ENCODE data around the gene HEXD. TPM values are rescaled to one million over a fixed set of nuclear protein-coding genes. Genes with fewer than 3 reads are reported as not detected.

Gene HEXD
- polyA plus RNA-seq (2013, experiment 1 of 2) = 6.2 TPM
- 5.8 TPM for polyA plus RNA-seq (2013, experiment 2 of 2)

DNA sequence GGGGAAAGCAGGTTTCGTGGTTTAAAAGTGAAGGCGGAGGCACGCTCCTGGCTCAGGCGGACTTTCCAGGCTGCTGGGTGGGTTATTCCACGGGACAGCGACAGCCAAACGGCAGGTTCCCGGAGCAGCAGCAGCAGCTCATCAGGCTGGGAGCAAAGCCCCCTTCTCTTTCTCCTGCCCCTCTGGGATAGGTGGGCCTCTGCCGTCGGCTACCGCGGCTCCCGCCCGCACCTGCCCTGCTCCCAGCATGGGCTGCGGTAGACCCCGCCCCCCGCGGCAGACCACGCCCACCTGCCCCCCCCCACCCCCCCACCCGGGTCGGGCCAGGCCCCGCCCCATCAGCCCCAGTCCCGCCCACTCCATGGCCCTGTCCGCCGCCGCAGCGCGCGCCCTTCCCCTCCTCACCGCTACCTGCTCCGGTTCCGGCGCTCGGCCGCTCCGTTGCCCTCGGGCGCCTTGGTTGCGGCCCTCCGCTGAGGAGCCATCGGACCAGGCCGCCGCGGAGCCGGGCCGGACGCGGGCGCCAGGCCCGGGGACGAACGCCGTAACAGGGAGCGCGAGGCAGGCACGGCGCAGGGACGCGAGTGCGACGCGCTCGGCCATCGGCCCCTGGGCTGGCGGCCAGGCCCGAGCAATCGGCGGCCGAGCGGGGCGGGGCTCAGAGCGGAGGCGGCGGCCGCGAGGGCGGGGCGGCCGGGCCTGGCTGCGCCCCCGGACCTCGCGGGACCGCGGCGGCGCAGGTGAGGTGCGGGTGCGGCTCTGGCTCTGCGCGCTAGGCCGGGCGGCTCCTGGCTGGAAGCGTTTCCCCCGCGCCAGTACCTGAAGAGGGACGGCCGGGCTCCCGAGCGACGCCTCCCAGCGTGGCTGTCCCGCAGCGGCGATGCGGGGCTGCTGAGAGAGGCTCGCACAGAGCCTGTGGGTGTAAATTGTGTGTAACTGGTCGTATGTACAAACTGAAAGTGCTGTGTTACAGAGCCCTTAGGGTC lies at the start of gene HEXD, which contains the start of gene OGFOD3:
Gene HEXD (plus strand): TSS at position 347 of the 986 bp plus-strand sequence. CDS start 1,453 bp downstream, outside the sequence.
Gene OGFOD3 (minus strand): TSS at position 586 of the 986 bp plus-strand sequence. CDS start 101 bp downstream, at position 485.
- peak within 1 kb of the TSS in 1 of 2 experiments; percentile 29 for H3K23ac ChIP-seq (ENCODE audit: low read length in 2 of 2)
- WGBS = 4% methylated on average over 76 of the region's 108 CpGs
- H3K4me3 ChIP-seq (ENCODE audit: insufficient read depth in 1 of 2, low read depth in 1 of 2, low read length in 2 of 2) = peak within 1 kb of the TSS; percentile 92 to 97

GRCh38 chr17:82369211-82369610 lies 48.9 kb upstream of the HEXD start:
- Histone ChIP-seq H3K18ac (ENCODE audit: low read depth in 1 of 2, low read length in 2 of 2) (no peak overlapping the region), H3K4ac (ENCODE audit: low read depth in 1 of 2, low read length in 2 of 2) (no peak overlapping the region), H3K27me3 (ENCODE audit: control insufficient read depth in 1 of 2, insufficient read depth in 1 of 2, low read length in 2 of 2) (peaks cover 53 to 56% of the 10 kb centered on the region in 2 experiments), H3K4me2 (ENCODE audit: low read length, poor library complexity, severe bottlenecking) (no peak overlapping the region), H2AFZ (ENCODE audit: low read depth, low read length) (no peak overlapping the region), H3K4me3 (ENCODE audit: insufficient read depth in 1 of 2, low read depth in 1 of 2, low read length in 2 of 2) (no peak overlapping the region), H2BK12ac (ENCODE audit: low read length in 2 of 2) (no peak overlapping the region), H2BK120ac (ENCODE audit: low read depth, low read length) (no peak overlapping the region), H3K79me1 (replicated peaks; ENCODE audit: low read length, poor library complexity, severe bottlenecking) (no peaks in the 10 kb centered on the region), H3K9ac (ENCODE audit: low read length) (no peak overlapping the region), H3K9me3 (ENCODE audit: control insufficient read depth, low read length) (no peaks in the 10 kb centered on the region), H3K4me1 (ENCODE audit: control insufficient read depth, insufficient read depth, low read depth, low read length) (peaks cover 13% of the 10 kb centered on the region), H3K27ac (ENCODE audit: low read length, poor library complexity, severe bottlenecking) (no peak overlapping the region), H3K14ac (ENCODE audit: low read length in 2 of 2) (no peak overlapping the region), H3K23ac (ENCODE audit: low read length in 2 of 2) (no peak overlapping the region), H4K91ac (ENCODE audit: low read length) (no peak overlapping the region), H2BK5ac (ENCODE audit: low read depth, low read length, poor library complexity, severe bottlenecking) (no peak overlapping the region), H4K8ac (ENCODE audit: low read length) (no peak overlapping the region), H2AK5ac (ENCODE audit: low read length, severe bottlenecking) (no peak overlapping the region), H3K36me3 (ENCODE audit: control insufficient read depth in 1 of 2, insufficient read depth in 2 of 2, low read depth in 1 of 2, low read length in 2 of 2) (no peaks in the 10 kb centered on the region), H2BK15ac (ENCODE audit: low read depth, poor library complexity, severe bottlenecking) (no peak overlapping the region)
- DNase-seq = no peak
- WGBS = 96% methylated on average over 6 of the region's 7 CpGs

More for the DNA sequence above, at the start of gene HEXD, which contains the start of gene OGFOD3:
- peak within 1 kb of the TSS; percentile 95 for H2BK15ac ChIP-seq (ENCODE audit: low read depth, poor library complexity, severe bottlenecking)
- H2BK12ac ChIP-seq (ENCODE audit: low read length in 2 of 2) = peak within 1 kb of the TSS in 1 of 2 experiments; percentile 80
- peak within 1 kb of the TSS; percentile 54 for H2BK120ac ChIP-seq (ENCODE audit: low read depth, low read length)
- peak within 1 kb of the TSS; percentile 87 for H2BK5ac ChIP-seq (ENCODE audit: low read depth, low read length, poor library complexity, severe bottlenecking)
- H2AK5ac ChIP-seq (ENCODE audit: low read length, severe bottlenecking) = no peak within 1 kb of the TSS
- H3K79me1 ChIP-seq (replicated peaks; ENCODE audit: low read length, poor library complexity, severe bottlenecking) = peaks cover 20% of the 10 kb centered on the region
- H3K9ac ChIP-seq (ENCODE audit: low read length) = peak within 1 kb of the TSS; percentile 83
- H2AFZ ChIP-seq (ENCODE audit: low read depth, low read length) = peak within 1 kb of the TSS; percentile 97
- peaks cover 10% of the 10 kb centered on the region for H3K4me1 ChIP-seq (ENCODE audit: control insufficient read depth, insufficient read depth, low read depth, low read length)
- H4K8ac ChIP-seq (ENCODE audit: low read length) = peak within 1 kb of the TSS; percentile 90
- H3K27me3 ChIP-seq (ENCODE audit: control insufficient read depth in 1 of 2, insufficient read depth in 1 of 2, low read length in 2 of 2) = no peaks in the 10 kb centered on the region
- peak within 1 kb of the TSS in 1 of 2 experiments; percentile 87 for H3K14ac ChIP-seq (ENCODE audit: low read length in 2 of 2)
- H4K91ac ChIP-seq (ENCODE audit: low read length) = peak within 1 kb of the TSS; percentile 92
- peak within 1 kb of the TSS; percentile 88 for H3K4me2 ChIP-seq (ENCODE audit: low read length, poor library complexity, severe bottlenecking)
- peak; percentile 81 for DNase-seq
- H3K9me3 ChIP-seq (ENCODE audit: control insufficient read depth, low read length) = peaks cover 4% of the 10 kb centered on the region
- peaks cover 17 to 20% of the 10 kb centered on the region in 2 experiments for H3K36me3 ChIP-seq (ENCODE audit: control insufficient read depth in 1 of 2, insufficient read depth in 2 of 2, low read depth in 1 of 2, low read length in 2 of 2)
- peak within 1 kb of the TSS; percentile 41 for H3K27ac ChIP-seq (ENCODE audit: low read length, poor library complexity, severe bottlenecking)
- peak within 1 kb of the TSS in 1 of 2 experiments; percentile 92 for H3K4ac ChIP-seq (ENCODE audit: low read depth in 1 of 2, low read length in 2 of 2)
- H3K18ac ChIP-seq (ENCODE audit: low read depth in 1 of 2, low read length in 2 of 2) = peak within 1 kb of the TSS; percentile 87 to 100

DNA sequence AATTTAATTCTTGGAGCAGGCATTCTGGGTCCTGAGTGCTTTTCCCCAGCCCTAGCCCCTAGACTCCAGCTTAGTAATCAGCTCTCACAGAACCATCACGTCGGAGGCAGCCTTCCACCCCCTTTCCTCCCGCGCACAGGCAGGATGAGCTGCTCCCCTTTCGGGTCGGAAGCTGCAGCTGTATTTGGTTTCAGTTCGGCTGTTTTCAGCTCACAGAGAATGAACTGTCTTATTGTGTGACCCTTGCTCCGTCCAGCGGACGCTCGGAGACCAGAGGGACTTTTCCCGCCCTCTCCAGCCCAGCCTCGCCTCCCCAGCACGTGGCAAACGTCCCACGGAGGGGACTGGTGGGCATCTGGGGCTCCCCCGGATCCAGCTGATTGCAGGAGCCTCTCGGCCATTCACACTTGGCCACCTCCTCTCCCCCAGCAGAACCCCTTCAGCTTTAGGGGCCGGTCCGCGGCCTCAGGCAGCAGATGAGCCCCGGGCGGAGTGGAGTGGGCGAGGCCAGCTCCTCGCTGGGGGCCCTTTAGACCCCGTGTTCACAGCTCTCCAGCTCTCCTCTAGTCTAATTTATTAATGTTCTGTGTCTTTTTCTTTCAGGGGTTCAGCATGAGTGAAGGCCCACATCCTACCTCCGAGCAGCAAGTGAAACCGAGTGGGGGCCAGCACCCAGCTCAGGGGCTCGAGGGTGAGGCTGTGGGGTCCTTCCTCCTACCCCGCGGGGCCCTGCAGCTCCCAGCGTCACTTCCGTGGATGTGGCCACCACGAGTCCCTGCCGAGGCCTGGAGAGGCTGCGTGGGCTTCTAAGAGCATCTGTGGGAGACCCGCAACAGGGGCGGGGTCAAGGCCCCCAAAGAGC lies 47.4 kb upstream of the HEXD start:
- H3K4me1 ChIP-seq (ENCODE audit: control insufficient read depth, insufficient read depth, low read depth, low read length) = peaks cover 16% of the 10 kb centered on the region
- H2BK5ac ChIP-seq (ENCODE audit: low read depth, low read length, poor library complexity, severe bottlenecking) = no peak overlapping the region
- no peak overlapping the region for H3K23ac ChIP-seq (ENCODE audit: low read length in 2 of 2)
- no peak overlapping the region for H3K14ac ChIP-seq (ENCODE audit: low read length in 2 of 2)
- H3K36me3 ChIP-seq (ENCODE audit: control insufficient read depth in 1 of 2, insufficient read depth in 2 of 2, low read depth in 1 of 2, low read length in 2 of 2) = no peaks in the 10 kb centered on the region
- no peak overlapping the region for H3K4me2 ChIP-seq (ENCODE audit: low read length, poor library complexity, severe bottlenecking)
- H3K18ac ChIP-seq (ENCODE audit: low read depth in 1 of 2, low read length in 2 of 2) = peak overlapping the region in 1 of 2 experiments; percentile 2
- no peaks in the 10 kb centered on the region for H3K79me1 ChIP-seq (replicated peaks; ENCODE audit: low read length, poor library complexity, severe bottlenecking)
- H3K9me3 ChIP-seq (ENCODE audit: control insufficient read depth, low read length) = no peaks in the 10 kb centered on the region
- H2BK12ac ChIP-seq (ENCODE audit: low read length in 2 of 2) = no peak overlapping the region
- H2BK120ac ChIP-seq (ENCODE audit: low read depth, low read length) = no peak overlapping the region
- peak overlapping the region; percentile 60 for H3K9ac ChIP-seq (ENCODE audit: low read length)
- no peak overlapping the region for H2AK5ac ChIP-seq (ENCODE audit: low read length, severe bottlenecking)
- no peak overlapping the region for H4K91ac ChIP-seq (ENCODE audit: low read length)
- H2AFZ ChIP-seq (ENCODE audit: low read depth, low read length) = no peak overlapping the region
- no peak overlapping the region for H2BK15ac ChIP-seq (ENCODE audit: low read depth, poor library complexity, severe bottlenecking)
- H3K4me3 ChIP-seq (ENCODE audit: insufficient read depth in 1 of 2, low read depth in 1 of 2, low read length in 2 of 2) = peak overlapping the region in 1 of 2 experiments; percentile 79
- H3K27me3 ChIP-seq (ENCODE audit: control insufficient read depth in 1 of 2, insufficient read depth in 1 of 2, low read length in 2 of 2) = peaks cover 47 to 64% of the 10 kb centered on the region in 2 experiments
- 71% methylated on average over 32 of the region's 38 CpGs for WGBS
- DNase-seq = no peak
- no peak overlapping the region for H3K27ac ChIP-seq (ENCODE audit: low read length, poor library complexity, severe bottlenecking)
- no peak overlapping the region for H3K4ac ChIP-seq (ENCODE audit: low read depth in 1 of 2, low read length in 2 of 2)
- H4K8ac ChIP-seq (ENCODE audit: low read length) = no peak overlapping the region
